ENCODE data around the gene SPAG6. TPM values are rescaled to one million over a fixed set of nuclear protein-coding genes. Genes with fewer than 3 reads are reported as not detected.
A peak's percentile ranks its signal among the peaks of the same experiment; 100 is the strongest.
"Not testable (repeated sequence)": the region's sequence is repeated elsewhere in the genome, so short reads cannot be mapped to it uniquely, and the experiment has no call there.

SPAG6 gene
- total RNA-seq = not detected

GRCh38 chr10:22345301-22346095 lies at the start of gene SPAG6:
Gene SPAG6 (plus strand): TSS chr10:22345496. CDS start chr10:22345612, 116 bp downstream.
- ATAC-seq (replicated peaks) = peak; percentile 37
- Mint-ChIP-seq H3K27me3 (peaks cover 49% of the 10 kb centered on the region), H3K4me3 (peak within 1 kb of the TSS; percentile 39), H3K4me1 (no peaks in the 10 kb centered on the region), H3K36me3 (ENCODE audit: low read depth) (peaks cover 18% of the 10 kb centered on the region), H3K9me3 (peaks cover 4% of the 10 kb centered on the region), H3K27ac (no peak within 1 kb of the TSS)

GRCh38 chr10:22301193-22301592 lies 44.1 kb upstream of the SPAG6 start:
- no peaks in the 10 kb centered on the region for H3K36me3 Mint-ChIP-seq (ENCODE audit: low read depth)
- no peaks in the 10 kb centered on the region for H3K9me3 Mint-ChIP-seq
- H3K27ac Mint-ChIP-seq = no peak overlapping the region
- H3K4me1 Mint-ChIP-seq = no peaks in the 10 kb centered on the region
- H3K27me3 Mint-ChIP-seq = peaks cover 15% of the 10 kb centered on the region
- H3K4me3 Mint-ChIP-seq = no peak overlapping the region
- no peak for ATAC-seq (replicated peaks)

- H3K9me3 Mint-ChIP-seq = no peaks in the 10 kb centered on the region
- no peaks in the 10 kb centered on the region for H3K4me1 Mint-ChIP-seq
- no peaks in the 10 kb centered on the region for H3K36me3 Mint-ChIP-seq (ENCODE audit: low read depth)
- ATAC-seq (replicated peaks) = no peak
- no peak overlapping the region for H3K4me3 Mint-ChIP-seq
- H3K27ac Mint-ChIP-seq = no peak overlapping the region
- peaks cover 3% of the 10 kb centered on the region for H3K27me3 Mint-ChIP-seq
Measured at GRCh38 chr10:22303461-22303860, 41.8 kb upstream of the SPAG6 start.

- Mint-ChIP-seq H3K27ac (no peak overlapping the region), H3K27me3 (peaks cover 3% of the 10 kb centered on the region), H3K4me1 (no peaks in the 10 kb centered on the region), H3K4me3 (no peak overlapping the region), H3K9me3 (no peaks in the 10 kb centered on the region), H3K36me3 (ENCODE audit: low read depth) (no peaks in the 10 kb centered on the region)
- no peak for ATAC-seq (replicated peaks)
Measured at GRCh38 chr10:22305721-22306120, 39.6 kb upstream of the SPAG6 start.

DNA sequence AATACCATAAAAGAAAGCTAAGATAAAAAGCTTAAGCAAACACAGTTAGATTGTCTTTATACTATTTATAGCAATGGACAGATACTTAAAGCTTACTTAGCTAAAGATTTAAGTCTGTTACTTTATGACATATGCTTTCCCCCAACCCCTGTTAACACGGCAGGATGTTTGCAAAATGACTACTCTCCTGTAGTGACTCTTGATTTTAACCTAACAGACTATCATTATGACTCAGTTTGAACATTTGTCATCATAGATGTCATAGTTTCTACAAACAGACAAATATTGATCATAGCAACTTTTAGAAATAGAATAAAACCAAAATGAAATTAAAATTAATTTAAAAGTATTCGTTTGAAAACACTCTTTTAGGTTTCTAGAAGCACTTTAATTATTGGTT lies 36.9 kb upstream of the SPAG6 start:
- H3K36me3 Mint-ChIP-seq (ENCODE audit: low read depth) = no peaks in the 10 kb centered on the region
- peak overlapping the region; percentile 48 for H3K27ac Mint-ChIP-seq
- H3K4me3 Mint-ChIP-seq = no peak overlapping the region
- H3K27me3 Mint-ChIP-seq = no peaks in the 10 kb centered on the region
- no peaks in the 10 kb centered on the region for H3K4me1 Mint-ChIP-seq
- H3K9me3 Mint-ChIP-seq = no peaks in the 10 kb centered on the region
- ATAC-seq (replicated peaks) = peak; percentile 100

DNA sequence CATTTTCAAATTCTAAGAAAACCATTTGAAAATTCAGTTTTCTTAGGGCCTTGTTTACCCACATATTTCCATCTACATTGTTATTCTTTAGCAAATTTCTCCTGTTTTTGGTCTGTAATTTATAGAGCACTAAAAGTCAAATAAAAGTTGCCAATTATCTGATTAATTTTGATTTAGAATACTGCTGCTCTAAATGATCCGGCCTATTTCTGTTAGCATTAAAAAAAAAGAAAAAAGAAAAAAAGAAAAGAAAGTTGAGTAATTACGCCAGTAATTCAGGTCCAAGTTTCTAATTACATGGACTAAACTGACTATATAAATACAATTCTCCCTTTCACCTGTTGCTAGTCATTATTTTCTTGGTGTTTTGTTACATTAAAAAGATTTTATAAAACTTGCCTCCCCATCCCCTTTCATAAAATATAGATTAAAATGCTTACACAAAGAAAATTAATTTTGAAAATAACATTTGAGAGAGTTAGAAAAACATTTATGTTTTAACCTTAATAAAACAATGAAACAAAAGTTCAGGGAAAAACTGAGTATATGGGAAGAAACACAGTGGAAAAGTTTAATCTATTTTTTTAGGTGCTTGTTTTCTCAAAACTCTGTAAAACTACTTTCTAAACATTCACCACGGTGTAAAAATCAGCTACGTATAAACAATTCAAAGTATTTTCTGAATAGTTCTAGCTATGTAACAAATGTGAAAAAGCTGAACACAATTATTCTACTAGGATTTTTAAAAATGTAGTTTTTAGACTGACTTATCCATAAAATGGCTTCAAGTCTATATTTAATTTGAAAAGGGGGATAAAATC lies 35.9 kb upstream of the SPAG6 start:
- ATAC-seq (replicated peaks) = no peak
- no peaks in the 10 kb centered on the region for H3K27me3 Mint-ChIP-seq
- H3K36me3 Mint-ChIP-seq (ENCODE audit: low read depth) = no peaks in the 10 kb centered on the region
- no peak overlapping the region for H3K4me3 Mint-ChIP-seq
- H3K9me3 Mint-ChIP-seq = no peaks in the 10 kb centered on the region
- peak overlapping the region; percentile 86 for H3K27ac Mint-ChIP-seq
- H3K4me1 Mint-ChIP-seq = no peaks in the 10 kb centered on the region

DNA sequence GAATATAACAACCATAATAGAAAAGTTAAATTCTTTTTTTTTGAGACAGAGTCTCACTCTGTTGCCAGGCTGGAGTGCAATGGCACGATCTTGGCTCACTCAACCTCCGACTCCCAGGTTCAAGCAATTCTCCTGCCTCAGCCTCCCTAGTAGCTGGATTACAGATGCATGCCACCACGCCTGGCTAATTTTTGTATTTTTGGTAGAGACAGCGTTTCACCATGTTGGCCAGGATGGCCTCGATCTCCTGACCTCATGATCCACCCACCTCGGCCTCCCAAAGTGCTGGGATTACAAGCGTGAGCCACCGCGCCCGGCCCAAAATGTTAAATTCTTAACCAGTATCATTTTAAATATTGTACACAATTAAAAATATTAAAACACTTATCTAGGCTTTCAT lies 35.3 kb upstream of the SPAG6 start:
- not testable (repeated sequence) for H3K9me3 Mint-ChIP-seq; H3K4me1 Mint-ChIP-seq; H3K27ac Mint-ChIP-seq; H3K27me3 Mint-ChIP-seq; ATAC-seq (replicated peaks); H3K4me3 Mint-ChIP-seq; H3K36me3 Mint-ChIP-seq (ENCODE audit: low read depth)

DNA sequence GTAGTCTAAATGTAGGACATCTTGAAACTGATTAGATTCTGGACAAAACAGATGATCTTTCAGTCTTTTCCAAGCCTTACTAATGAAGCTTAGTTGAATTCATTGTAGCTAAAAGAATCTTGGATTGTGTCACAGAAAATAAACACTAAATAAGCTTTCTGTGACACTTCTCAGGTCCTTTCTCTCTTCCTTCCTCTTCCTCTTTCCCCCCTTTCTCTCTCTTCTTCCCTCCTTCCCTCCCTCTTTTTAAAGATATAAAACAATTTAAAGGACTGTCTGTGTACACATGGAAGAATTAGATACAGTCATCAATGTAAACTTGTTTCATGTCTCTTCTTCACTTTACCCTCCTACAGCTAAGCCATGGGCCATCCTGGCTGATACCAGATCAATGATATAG lies 34.4 kb upstream of the SPAG6 start:
- Mint-ChIP-seq H3K4me3 (no peak overlapping the region), H3K36me3 (ENCODE audit: low read depth) (peaks cover 6% of the 10 kb centered on the region), H3K27ac (peak overlapping the region; percentile 53), H3K9me3 (no peaks in the 10 kb centered on the region), H3K4me1 (no peaks in the 10 kb centered on the region), H3K27me3 (no peaks in the 10 kb centered on the region)
- no peak for ATAC-seq (replicated peaks)

DNA sequence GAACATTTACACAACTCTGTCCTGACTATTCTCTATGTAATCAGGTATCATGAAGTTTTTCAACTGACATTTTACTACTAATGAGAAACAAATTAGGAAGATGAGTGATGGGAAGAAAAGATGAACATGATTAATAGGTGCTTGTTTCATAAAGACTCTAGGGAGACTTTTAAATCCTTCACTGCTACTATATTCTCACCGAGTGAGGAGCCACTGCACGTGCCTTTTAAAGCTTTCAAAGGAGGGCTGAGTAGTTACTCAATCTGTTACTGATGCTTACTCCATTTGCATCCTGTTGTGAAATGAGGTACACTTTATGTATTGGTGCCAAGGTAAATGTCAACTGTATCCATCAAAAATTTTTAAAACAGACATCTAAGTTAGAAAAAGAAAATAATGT lies 30.4 kb upstream of the SPAG6 start:
- ATAC-seq (replicated peaks) = peak; percentile 13
- peak overlapping the region; percentile 98 for H3K4me3 Mint-ChIP-seq
- no peaks in the 10 kb centered on the region for H3K27me3 Mint-ChIP-seq
- H3K4me1 Mint-ChIP-seq = peaks cover 5% of the 10 kb centered on the region
- no peaks in the 10 kb centered on the region for H3K9me3 Mint-ChIP-seq
- H3K36me3 Mint-ChIP-seq (ENCODE audit: low read depth) = peaks cover 24% of the 10 kb centered on the region
- H3K27ac Mint-ChIP-seq = peak overlapping the region; percentile 99

- ATAC-seq (replicated peaks) = peak; percentile 30
- Mint-ChIP-seq H3K4me1 (peaks cover 10% of the 10 kb centered on the region), H3K27me3 (no peaks in the 10 kb centered on the region), H3K36me3 (ENCODE audit: low read depth) (peaks cover 30% of the 10 kb centered on the region), H3K4me3 (peak overlapping the region; percentile 98), H3K27ac (peak overlapping the region; percentile 99), H3K9me3 (no peaks in the 10 kb centered on the region)
Measured at GRCh38 chr10:22315455-22316285, 29.6 kb upstream of the SPAG6 start.

- Mint-ChIP-seq H3K4me3 (peak within 1 kb of the TSS; percentile 98), H3K9me3 (no peaks in the 10 kb centered on the region), H3K36me3 (ENCODE audit: low read depth) (peaks cover 30% of the 10 kb centered on the region), H3K4me1 (peaks cover 10% of the 10 kb centered on the region), H3K27ac (peak within 1 kb of the TSS; percentile 99), H3K27me3 (no peaks in the 10 kb centered on the region)
- peak; percentile 80 for ATAC-seq (replicated peaks)
Measured at GRCh38 chr10:22316286-22317075, 28.8 kb upstream of the SPAG6 start, which contains the start of gene COMMD3. Gene COMMD3 (plus strand): TSS chr10:22316388. CDS start chr10:22316418, 30 bp downstream.

DNA sequence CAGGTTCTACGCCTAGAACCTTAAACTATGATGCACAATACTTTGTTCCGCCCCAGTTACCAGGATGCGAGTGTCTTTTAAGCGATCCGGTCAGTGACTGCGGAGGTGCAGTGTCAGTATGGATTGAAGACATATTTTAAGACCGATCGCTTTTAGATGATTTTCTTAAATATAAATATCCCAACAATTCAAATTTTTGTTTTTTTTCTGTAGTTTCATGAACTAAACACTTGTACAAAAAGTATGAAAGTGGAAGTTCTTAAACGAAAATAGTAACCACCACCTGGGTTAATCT lies 28.3 kb upstream of the SPAG6 start:
- Mint-ChIP-seq H3K4me1 (peaks cover 10% of the 10 kb centered on the region), H3K4me3 (peak overlapping the region; percentile 98), H3K36me3 (ENCODE audit: low read depth) (peaks cover 32% of the 10 kb centered on the region), H3K27ac (peak overlapping the region; percentile 99), H3K9me3 (no peaks in the 10 kb centered on the region), H3K27me3 (no peaks in the 10 kb centered on the region)
- ATAC-seq (replicated peaks) = peak; percentile 37

GRCh38 chr10:22317771-22318565 lies 27.3 kb upstream of the SPAG6 start:
- H3K4me3 Mint-ChIP-seq = peak overlapping the region; percentile 98
- H3K4me1 Mint-ChIP-seq = peaks cover 15% of the 10 kb centered on the region
- H3K27ac Mint-ChIP-seq = peak overlapping the region; percentile 99
- no peaks in the 10 kb centered on the region for H3K9me3 Mint-ChIP-seq
- H3K36me3 Mint-ChIP-seq (ENCODE audit: low read depth) = peaks cover 41% of the 10 kb centered on the region
- peaks cover 3% of the 10 kb centered on the region for H3K27me3 Mint-ChIP-seq
- ATAC-seq (replicated peaks) = no peak
